Left ventricle myocardium inferior (tissue), 1 donor: ENCODE results near the gene TSC22D4. TPM values are rescaled to one million over a fixed set of nuclear protein-coding genes. Genes with fewer than 3 reads are reported as not detected.

Experiments used
- DNase-seq: peaks from one replicate; pipeline ENCODE4 v3.0.0-alpha.2; 2020
- H3K27ac ChIP-seq: fragments of 200-600 bp; replicated peaks from 2 replicates; pipeline ENCODE4 v1.8.0; 2021
- H3K27me3 ChIP-seq: fragments of 200-600 bp; 2 replicates; pipeline ENCODE4 v1.8.0; 2021; ENCODE audit warnings: low read depth
- H3K36me3 ChIP-seq: fragments of 200-600 bp; 2 replicates; pipeline ENCODE4 v1.8.0; 2021
- H3K4me1 ChIP-seq: fragments of 200-600 bp; 2 replicates; pipeline ENCODE4 v1.8.0; 2021
- H3K4me3 ChIP-seq: fragments of 200-600 bp; 2 replicates; pipeline ENCODE4 v1.8.0; 2021; ENCODE audit warnings: mild to moderate bottlenecking, moderate library complexity
- H3K9me3 ChIP-seq: fragments of 200-600 bp; replicated peaks from 2 replicates; pipeline ENCODE4 v1.8.0; 2021
- CTCF ChIP-seq: fragments of 200-600 bp; IDR thresholded peaks from 2 replicates; pipeline ENCODE4 v1.8.0; 2021; ENCODE audit warnings: antibody characterized with exemption, mild to moderate bottlenecking, borderline replicate concordance
- intact Hi-C: fragments of 100-400 bp; cut with micrococcal nuclease; formaldehyde crosslinking; loops from one replicate; pipeline ENCODE4 v1.11.0; 2022
- total RNA-seq: library from RNA; stranded (reverse); fragmentation: NEBNext Ultra II Directional; extraction: Animal tissue kit (Norgen Biotek cat#: 25700); gene quantifications from one replicate; pipeline ENCODE4 v1.2.1, GENCODE V29; 2021
- donor health status: DM: no; HTN: yes; CAD: no; lungs with severe emphysema.

Gene TSC22D4
- total RNA-seq, 1 donor from 2014 or later, result 47.5 TPM

GRCh38 chr7:100485471-100485876, 6.5 kb upstream of the TSC22D4 start:
- H3K4me1 ChIP-seq, result peaks cover 18% of the 10 kb centered on the region
- intact Hi-C loops, result no loop called here
- no peaks in the 10 kb centered on the region for H3K36me3 ChIP-seq
- no peak overlapping the region for H3K27ac ChIP-seq
- no peaks in the 10 kb centered on the region for H3K27me3 ChIP-seq
- no peaks in the 10 kb centered on the region for H3K9me3 ChIP-seq
- H3K4me3 ChIP-seq, result no peak overlapping the region
- no peak for TF ChIP-seq CTCF
- DNase-seq, result no peak

GRCh38 chr7:100484673-100485045, 5.6 kb upstream of the TSC22D4 start:
- Histone ChIP-seq H3K36me3 (no peaks in the 10 kb centered on the region), H3K4me3 (no peak overlapping the region), H3K4me1 (peaks cover 22% of the 10 kb centered on the region), H3K27ac (no peak overlapping the region), H3K27me3 (no peaks in the 10 kb centered on the region), H3K9me3 (no peaks in the 10 kb centered on the region)
- intact Hi-C loops, result no loop called here
- TF ChIP-seq CTCF, result no peak
- DNase-seq, result no peak

DNA sequence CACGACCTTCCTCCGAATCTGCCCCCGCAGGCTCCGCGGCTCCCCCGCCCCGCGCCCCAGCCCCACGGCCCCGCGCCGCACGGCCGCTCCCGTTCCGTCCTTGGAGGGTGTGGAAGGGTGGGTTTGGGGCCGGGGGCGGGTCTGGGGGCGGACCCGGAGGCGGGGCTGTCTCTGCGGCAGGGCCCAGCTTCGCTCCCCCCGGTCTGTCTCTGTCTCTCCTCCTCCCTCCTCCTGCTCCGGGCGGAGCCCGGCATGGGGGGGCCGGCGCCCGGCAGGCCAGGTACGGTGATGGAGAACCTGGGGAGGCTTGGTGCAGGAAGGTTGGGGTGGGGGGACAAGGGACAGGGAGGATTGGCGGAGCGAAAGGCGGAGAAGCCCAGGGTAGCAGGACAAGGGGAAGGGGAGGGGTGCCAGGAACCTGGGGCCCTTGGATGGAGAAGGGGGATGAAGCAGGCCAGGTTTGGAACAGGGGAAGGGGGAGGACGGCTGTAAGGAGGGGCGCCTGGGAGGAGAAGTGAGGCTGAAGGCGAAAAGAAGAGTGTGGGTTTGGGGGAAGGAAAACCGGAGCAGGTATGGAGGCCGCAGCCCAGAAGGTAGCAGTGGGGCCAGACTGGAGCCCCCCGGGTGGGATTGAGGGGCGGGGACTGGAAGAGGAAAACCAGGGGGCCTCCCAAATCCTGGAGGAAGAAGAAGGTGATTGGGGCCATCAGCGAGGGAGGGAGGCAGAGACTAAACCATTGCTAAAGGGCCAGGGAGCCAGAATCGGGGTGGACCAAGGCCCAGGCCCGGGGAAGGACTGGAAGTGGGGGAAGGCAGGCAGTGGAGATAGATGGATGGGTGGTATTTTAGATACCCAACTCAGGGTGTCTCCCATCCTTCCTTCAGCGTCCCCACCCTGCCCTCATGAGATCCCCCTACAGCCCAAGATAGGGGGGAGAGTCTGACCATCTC, 5.0 kb upstream of the TSC22D4 start, which contains the start of gene NYAP1:
NYAP1 (plus strand) TSS at position 206 of the 951 bp plus-strand sequence. CDS start 1,385 bp downstream, outside the sequence.
- peak; percentile 55 for DNase-seq
- H3K4me1 ChIP-seq, result peaks cover 28% of the 10 kb centered on the region
- no peaks in the 10 kb centered on the region for H3K36me3 ChIP-seq
- H3K9me3 ChIP-seq, result no peaks in the 10 kb centered on the region
- no peaks in the 10 kb centered on the region for H3K27me3 ChIP-seq
- no peak for TF ChIP-seq CTCF
- H3K27ac ChIP-seq, result peak within 1 kb of the TSS; percentile 66
- H3K4me3 ChIP-seq, result peak within 1 kb of the TSS; percentile 71
- intact Hi-C loops, result no loop called here

DNA sequence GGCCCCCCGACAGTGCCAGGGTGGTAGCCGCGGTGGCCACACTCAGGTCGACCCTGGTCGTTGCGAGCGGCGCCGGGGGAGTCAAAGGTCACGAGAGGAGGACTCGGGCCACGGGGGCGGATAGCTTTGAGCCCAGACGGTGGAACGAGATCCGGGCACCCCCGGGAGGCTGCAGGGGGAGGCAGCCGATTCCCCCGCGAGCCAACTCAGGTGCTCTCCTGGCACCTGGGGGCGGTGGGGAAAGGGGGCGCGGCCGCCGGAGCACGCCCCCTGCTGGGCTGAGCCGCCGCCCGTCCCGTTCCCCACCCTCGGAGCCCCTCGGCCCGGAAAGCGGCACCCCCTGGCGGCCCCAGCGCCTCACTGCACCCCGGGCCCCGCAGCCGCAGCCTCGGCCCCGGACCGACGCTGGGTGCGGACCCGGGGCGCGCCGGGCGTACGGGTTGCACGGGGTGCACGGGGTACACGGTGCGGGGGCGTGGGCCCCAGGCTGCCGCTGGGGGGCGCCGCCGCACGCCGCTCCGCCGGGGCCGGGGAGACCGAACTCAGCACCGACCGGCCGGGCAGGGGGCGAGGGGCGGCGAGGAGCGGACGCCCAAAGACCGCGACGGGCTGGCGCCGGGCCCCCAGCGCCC, 4.2 kb upstream of the TSC22D4 start:
- peak overlapping the region; percentile 66 for H3K27ac ChIP-seq
- intact Hi-C loops, result no loop called here
- peaks cover 35% of the 10 kb centered on the region for H3K4me1 ChIP-seq
- H3K27me3 ChIP-seq, result no peaks in the 10 kb centered on the region
- H3K9me3 ChIP-seq, result no peaks in the 10 kb centered on the region
- peak; percentile 96 for TF ChIP-seq CTCF
- peak; percentile 74 for DNase-seq
- H3K36me3 ChIP-seq, result no peaks in the 10 kb centered on the region
- H3K4me3 ChIP-seq, result peak overlapping the region; percentile 71

GRCh38 chr7:100482728-100483089, 3.7 kb upstream of the TSC22D4 start:
- no peaks in the 10 kb centered on the region for H3K27me3 ChIP-seq
- intact Hi-C loops, result no loop called here
- peak overlapping the region; percentile 66 for H3K27ac ChIP-seq
- peak overlapping the region; percentile 71 for H3K4me3 ChIP-seq
- peaks cover 39% of the 10 kb centered on the region for H3K4me1 ChIP-seq
- H3K9me3 ChIP-seq, result no peaks in the 10 kb centered on the region
- no peak for TF ChIP-seq CTCF
- no peak for DNase-seq
- H3K36me3 ChIP-seq, result no peaks in the 10 kb centered on the region
